ENCODE data around the gene CCDC86. TPM values are rescaled to one million over a fixed set of nuclear protein-coding genes. Genes with fewer than 3 reads are reported as not detected.

Gene CCDC86
- total RNA-seq, 2 experiments from 2014 or later = 40.6 to 42.1 TPM

GRCh38 chr11:60897496-60897895, 55.6 kb downstream of the CCDC86 start:
- Mint-ChIP-seq H3K4me1 (ENCODE audit: low read depth) (no peaks in the 10 kb centered on the region), H3K27me3 (no peaks in the 10 kb centered on the region), H3K4me3 (no peak overlapping the region), H3K9me3 (no peaks in the 10 kb centered on the region), H3K36me3 (peaks cover 68% of the 10 kb centered on the region), H3K27ac (no peak overlapping the region)
- intact Hi-C loops (cut with micrococcal nuclease) = loop anchor here (5.0 kb wide), 1 partner anchor 120 kb away; no protein-coding TSS in a partner anchor
- ChIA-PET CTCF (interaction anchor here (1.1 to 11.1 kb wide), 5 partner anchors 10 to 122 kb away, joined by 3 to 117 read pairs (median 3); no protein-coding TSS in a partner anchor), POLR2A (no interaction called here)
- no peak for DNase-seq

- no peaks in the 10 kb centered on the region for H3K27me3 Mint-ChIP-seq
- H3K9me3 Mint-ChIP-seq = no peaks in the 10 kb centered on the region
- no peak for DNase-seq
- H3K36me3 Mint-ChIP-seq = peaks cover 69% of the 10 kb centered on the region
- CTCF ChIA-PET = interaction anchor here (0.6 to 11.1 kb wide), 33 partner anchors 8 to 504 kb away, joined by 3 to 117 read pairs (median 4); partner anchors contain the start of genes CCDC86 and TMEM109
- peaks cover 11% of the 10 kb centered on the region for H3K4me1 Mint-ChIP-seq (ENCODE audit: low read depth)
- H3K4me3 Mint-ChIP-seq = no peak overlapping the region
- intact Hi-C loops (cut with micrococcal nuclease) = loop anchor here (1.0 to 5.0 kb wide), 2 partner anchors 68 to 122 kb away; no protein-coding TSS in a partner anchor
- H3K27ac Mint-ChIP-seq = no peak overlapping the region
- POLR2A ChIA-PET = no interaction called here
Observed at GRCh38 chr11:60899046-60899936, 57.4 kb downstream of the CCDC86 start.

- Mint-ChIP-seq H3K27ac (no peak overlapping the region), H3K27me3 (no peaks in the 10 kb centered on the region), H3K4me3 (no peak overlapping the region), H3K9me3 (no peaks in the 10 kb centered on the region), H3K4me1 (ENCODE audit: low read depth) (peaks cover 17% of the 10 kb centered on the region), H3K36me3 (peaks cover 68% of the 10 kb centered on the region)
- ChIA-PET POLR2A (no interaction called here), CTCF (interaction anchor here (0.6 to 11.1 kb wide), 25 partner anchors 9 to 504 kb away, joined by 3 to 117 read pairs (median 4); partner anchors contain the start of genes CCDC86 and TMEM109)
- no peak for DNase-seq
- intact Hi-C loops (cut with micrococcal nuclease) = loop anchor here (1.0 to 5.0 kb wide), 2 partner anchors 69 to 123 kb away; no protein-coding TSS in a partner anchor
Observed at GRCh38 chr11:60899977-60900376, 58.1 kb downstream of the CCDC86 start.

Other genes with a start within 250 kb of the CCDC86 start
- not detected for gene MS4A8, start 142.5 kb upstream of the CCDC86 start, total RNA-seq
- not detected for gene MS4A18, start 117.4 kb upstream of the CCDC86 start, total RNA-seq
- gene MS4A15, start 85.2 kb upstream of the CCDC86 start, total RNA-seq = not detected
- not detected for gene MS4A10, start 56.8 kb upstream of the CCDC86 start, total RNA-seq
- gene PTGDR2, start 13.8 kb downstream of the CCDC86 start, total RNA-seq = under 1 TPM; 0.33 to 0.36 TPM
- not detected for gene ZP1, start 25.4 kb downstream of the CCDC86 start, total RNA-seq
- gene PRPF19, start 64.5 kb downstream of the CCDC86 start, total RNA-seq = 100 to 1,000 TPM; 127 to 139 TPM
- 100 to 1,000 TPM; 101 to 106 TPM for gene TMEM109, start 72.0 kb downstream of the CCDC86 start, total RNA-seq
- 1 to 10 TPM; 3.3 to 5.7 TPM for gene TMEM132A, start 82.3 kb downstream of the CCDC86 start, total RNA-seq
- gene SLC15A3, start 110.1 kb downstream of the CCDC86 start, total RNA-seq = 1 to 10 TPM; 1.3 to 1.8 TPM
- gene CD6, start 129.6 kb downstream of the CCDC86 start, total RNA-seq = 100 to 1,000 TPM; 271 to 279 TPM